WTC11 (cell line): ENCODE measurements around the gene WHAMM. TPM values are rescaled to one million over a fixed set of nuclear protein-coding genes. Genes with fewer than 3 reads are reported as not detected.

ENCODE experiments used
- ATAC-seq: fragments of 200-7000 bp; cut with Tn5 transposase; 2 replicates; pipeline ENCODE4 v1.10.0; 2021; ENCODE audit warnings: mild to moderate bottlenecking, moderate library complexity
- CTCF ChIA-PET: fragments of 300-600 bp; sonication (Branson Sonifier 250); formaldehyde crosslinking; loops from one replicate; lab custom pipeline; 2021; ENCODE audit warnings: antibody characterized with exemption; lab: Charles Lee
- POLR2A ChIA-PET: fragments of 350-600 bp; sonication (Branson Sonifier 250); formaldehyde crosslinking; loops from one replicate; lab custom pipeline; 2021; ENCODE audit warnings: antibody characterized with exemption; lab: Charles Lee
- DNase-seq: peaks from one replicate; pipeline ENCODE4 v3.0.0; 2021; ENCODE audit warnings: low spot score
- H3K27ac Mint-ChIP-seq: 2 replicates; pipeline ENCODE4 v1.8.0; 2021; ENCODE audit warnings: mixed read lengths
- H3K27me3 Mint-ChIP-seq: 2 replicates; pipeline ENCODE4 v1.8.0; 2021; ENCODE audit warnings: low read depth, mild to moderate bottlenecking, moderate library complexity, mixed read lengths
- H3K36me3 Mint-ChIP-seq: 2 replicates; pipeline ENCODE4 v1.8.0; 2021; ENCODE audit warnings: mixed read lengths
- H3K4me1 Mint-ChIP-seq: 2 replicates; pipeline ENCODE4 v1.8.0; 2022; ENCODE audit warnings: mixed read lengths
- H3K4me3 Mint-ChIP-seq: 2 replicates; pipeline ENCODE4 v1.8.0; 2021; ENCODE audit warnings: mild to moderate bottlenecking, moderate library complexity, mixed read lengths
- H3K9me3 Mint-ChIP-seq: 2 replicates; pipeline ENCODE4 v1.8.0; 2021; ENCODE audit warnings: mixed read lengths
- ATF2 ChIP-seq: sonication (generic); formaldehyde crosslinking; IDR thresholded peaks from 2 replicates; pipeline ENCODE4 v1.8.1; 2022; ENCODE audit warnings: low read depth, missing genetic modification reagents, borderline replicate concordance
- ATF3 ChIP-seq: sonication (generic); formaldehyde crosslinking; conservative IDR thresholded peaks from 2 replicates; pipeline ENCODE4 v1.8.1; 2022; ENCODE audit warnings: mild to moderate bottlenecking, missing genetic modification reagents
- CREB1 ChIP-seq: sonication (generic); formaldehyde crosslinking; IDR thresholded peaks from 2 replicates; pipeline ENCODE4 v1.8.0; 2023; ENCODE audit warnings: mild to moderate bottlenecking, missing genetic modification reagents
- E2F4 ChIP-seq: sonication (generic); formaldehyde crosslinking; IDR thresholded peaks from 2 replicates; pipeline ENCODE4 v1.8.1; 2022; ENCODE audit warnings: low read depth, mild to moderate bottlenecking, moderate library complexity, missing genetic modification reagents, borderline replicate concordance
- E2F5 ChIP-seq: sonication (generic); formaldehyde crosslinking; IDR thresholded peaks from 2 replicates; pipeline ENCODE4 v1.8.1; 2022; ENCODE audit warnings: mild to moderate bottlenecking, moderate library complexity, missing genetic modification reagents
- KAT7 ChIP-seq: sonication (generic); formaldehyde crosslinking; IDR thresholded peaks from 2 replicates; pipeline ENCODE4 v1.8.1; 2023; ENCODE audit warnings: missing genetic modification reagents, mild to moderate bottlenecking, borderline replicate concordance
- MAX ChIP-seq: sonication (generic); formaldehyde crosslinking; IDR thresholded peaks from 2 replicates; pipeline ENCODE4 v1.8.0; 2022; ENCODE audit warnings: mild to moderate bottlenecking, missing genetic modification reagents
- MLX ChIP-seq: sonication (generic); formaldehyde crosslinking; IDR thresholded peaks from 2 replicates; pipeline ENCODE4 v1.8.1; 2023; ENCODE audit warnings: mild to moderate bottlenecking, missing genetic modification reagents, moderate library complexity
- MXD4 ChIP-seq: fragments of 250-450 bp; sonication (Bioruptor Pico); IDR thresholded peaks from 2 replicates; pipeline ENCODE4 v1.8.0; 2021; ENCODE audit warnings: mild to moderate bottlenecking, moderate library complexity, borderline replicate concordance
- NR2C2 ChIP-seq: sonication (generic); formaldehyde crosslinking; IDR thresholded peaks from 2 replicates; pipeline ENCODE4 v1.8.0; 2022; ENCODE audit warnings: mild to moderate bottlenecking, missing genetic modification reagents
- NR3C1 ChIP-seq: sonication (generic); formaldehyde crosslinking; conservative IDR thresholded peaks from 2 replicates; pipeline ENCODE4 v1.8.1; 2023; ENCODE audit warnings: low read depth, mild to moderate bottlenecking, missing genetic modification reagents
- OVOL2 ChIP-seq: fragments of 250-450 bp; sonication (Bioruptor Pico); IDR thresholded peaks from 2 replicates; pipeline ENCODE4 v1.9.0; 2021; ENCODE audit warnings: mild to moderate bottlenecking, borderline replicate concordance
- SP1 ChIP-seq: sonication (generic); formaldehyde crosslinking; conservative IDR thresholded peaks from 2 replicates; pipeline ENCODE4 v1.8.1; 2022; ENCODE audit warnings: missing genetic modification reagents
- TEAD4 ChIP-seq: sonication (generic); formaldehyde crosslinking; IDR thresholded peaks from 2 replicates; pipeline ENCODE4 v1.8.0; 2022; ENCODE audit warnings: mild to moderate bottlenecking, missing genetic modification reagents
- USF1 ChIP-seq: sonication (generic); formaldehyde crosslinking; IDR thresholded peaks from 2 replicates; pipeline ENCODE4 v1.8.0; 2022; ENCODE audit warnings: mild to moderate bottlenecking, missing genetic modification reagents
- USF2 ChIP-seq: sonication (generic); formaldehyde crosslinking; IDR thresholded peaks from 2 replicates; pipeline ENCODE4 v1.8.1; 2023; ENCODE audit warnings: mild to moderate bottlenecking, missing genetic modification reagents, moderate library complexity
- ZMAT4 ChIP-seq: fragments of 250-450 bp; sonication (Bioruptor Pico); IDR thresholded peaks from 2 replicates; pipeline ENCODE4 v1.9.0; 2021; ENCODE audit warnings: mild to moderate bottlenecking
- ZNF121 ChIP-seq: sonication (generic); formaldehyde crosslinking; IDR thresholded peaks from 2 replicates; pipeline ENCODE4 v1.8.0; 2023; ENCODE audit warnings: missing genetic modification reagents
- ZNF317 ChIP-seq: sonication (generic); formaldehyde crosslinking; IDR thresholded peaks from 2 replicates; pipeline ENCODE4 v1.8.1; 2023; ENCODE audit warnings: low read depth, mild to moderate bottlenecking, moderate library complexity, missing genetic modification reagents, borderline replicate concordance
- ZNF671 ChIP-seq: fragments of 250-450 bp; sonication (Bioruptor Pico); IDR thresholded peaks from 2 replicates; pipeline ENCODE4 v1.8.0; 2021; ENCODE audit warnings: mild to moderate bottlenecking
- total RNA-seq: library from RNA; stranded (reverse); gene quantifications from 3 replicates; pipeline ENCODE4 v1.2.3, GENCODE V29; 2021

WHAMM gene
- total RNA-seq, 1 experiment from 2014 or later: 3.2 TPM

- Mint-ChIP-seq H3K4me3 (peak overlapping the region; percentile 66; the same call in 1 of the 2 replicates), H3K4me1 (peaks cover 20% of the 10 kb centered on the region), H3K27ac (peak overlapping the region; percentile 46; the same call in 1 of the 2 replicates), H3K36me3 (no peaks in the 10 kb centered on the region), H3K9me3 (no peaks in the 10 kb centered on the region), H3K27me3 (peaks cover 7% of the 10 kb centered on the region)
- ATAC-seq (no peak), DNase-seq (no peak)
- CTCF ChIA-PET: interaction anchor here (0.6 to 1.2 kb wide), 3 partner anchors 41 to 203 kb away, joined by 3 to 4 read pairs (median 4); partner anchors contain the start of gene C15orf40
- POLR2A ChIA-PET: no interaction called here
- TF ChIP-seq MXD4 (CRISPR knock-in tag) (no peak), OVOL2 (CRISPR knock-in tag) (no peak), NR2C2 (CRISPR knock-in tag) (no peak), CREB1 (CRISPR knock-in tag) (no peak)
These were observed 790 bp upstream of the WHAMM start for GRCh38 chr15:82808634-82809041.

- H3K4me1 Mint-ChIP-seq: peaks cover 20% of the 10 kb centered on the region
- ChIA-PET CTCF (interaction anchor here (0.8 to 2.2 kb wide), 4 partner anchors 39 to 201 kb away, joined by 3 to 8 read pairs (median 3); partner anchors contain the start of gene C15orf40), POLR2A (no interaction called here)
- peaks cover 2% of the 10 kb centered on the region; the same call in 1 of the 2 replicates for H3K27me3 Mint-ChIP-seq
- peak overlapping the region; percentile 92 for H3K4me3 Mint-ChIP-seq
- no peaks in the 10 kb centered on the region for H3K9me3 Mint-ChIP-seq
- H3K36me3 Mint-ChIP-seq: peaks cover 4% of the 10 kb centered on the region; the same call in 1 of the 2 replicates
- peak; percentile 3; the same call in 1 of the 2 replicates for ATAC-seq
- H3K27ac Mint-ChIP-seq: no peak overlapping the region; the same call in 1 of the 2 replicates
- TF ChIP-seq USF2 (no peak), ZNF317 (CRISPR knock-in tag) (no peak), E2F5 (peak; percentile 7; the same call in 1 of the 2 replicates)
- peak; percentile 67 for DNase-seq
These were observed 847 bp downstream of the WHAMM start for GRCh38 chr15:82810061-82810889.

- TF ChIP-seq USF1: no peak
- no peak for TF ChIP-seq SP1
- no peak for TF ChIP-seq E2F5
- TF ChIP-seq E2F4 (CRISPR knock-in tag): no peak
- no peak for TF ChIP-seq ATF2 (CRISPR knock-in tag)
- no peak for TF ChIP-seq NR3C1 (CRISPR knock-in tag)
- TF ChIP-seq ATF3 (CRISPR knock-in tag): no peak
- TF ChIP-seq MAX (CRISPR knock-in tag): no peak
- no peak for TF ChIP-seq TEAD4 (CRISPR knock-in tag)
- no peak for TF ChIP-seq ZNF671 (CRISPR knock-in tag)
- TF ChIP-seq KAT7 (CRISPR knock-in tag): no peak
- no peak for TF ChIP-seq ZNF121 (CRISPR knock-in tag)
- TF ChIP-seq MLX (CRISPR knock-in tag): no peak
- TF ChIP-seq ZMAT4 (CRISPR knock-in tag): no peak
- no peak for TF ChIP-seq NR2C2 (CRISPR knock-in tag)
- H3K36me3 Mint-ChIP-seq: peaks cover 4% of the 10 kb centered on the region; the same call in 1 of the 2 replicates
- ATAC-seq (no peak), DNase-seq (no peak)
- ChIA-PET CTCF (interaction anchor here (0.8 to 2.2 kb wide), 3 partner anchors 39 to 201 kb away, joined by 3 to 8 read pairs (median 3); partner anchors contain the start of gene C15orf40), POLR2A (no interaction called here)
- no peak overlapping the region for H3K27ac Mint-ChIP-seq
- H3K4me1 Mint-ChIP-seq: peaks cover 20% of the 10 kb centered on the region
- H3K4me3 Mint-ChIP-seq: peak overlapping the region; percentile 92
- H3K9me3 Mint-ChIP-seq: no peaks in the 10 kb centered on the region
- H3K27me3 Mint-ChIP-seq: peaks cover 2% of the 10 kb centered on the region; the same call in 1 of the 2 replicates
These were observed 1.5 kb downstream of the WHAMM start for GRCh38 chr15:82810890-82811426.
